H9 (cell line): ENCODE results near the gene MPZL1. TPM values are rescaled to one million over a fixed set of nuclear protein-coding genes. Genes with fewer than 3 reads are reported as not detected.
A peak's percentile ranks its signal among the peaks of the same experiment; 100 is the strongest.

ENCODE experiments used
- DNase-seq: peaks from one replicate; pipeline ENCODE4 v3.0.0-alpha.2; 2017
- H2AFZ ChIP-seq: one replicate; pipeline ENCODE4 v1.6.1; 2013; ENCODE audit warnings: mild to moderate bottlenecking, low read length, control low read depth, moderate library complexity
- H2AK5ac ChIP-seq: 2 replicates; pipeline ENCODE4 v1.6.1; 2013; ENCODE audit warnings: low read length, control low read depth, mixed read lengths; ENCODE audit not compliant: insufficient read length
- H2BK120ac ChIP-seq: one replicate; pipeline ENCODE4 v1.6.1; 2013; ENCODE audit warnings: low read depth, mild to moderate bottlenecking, low read length, control low read depth, inconsistent platforms; ENCODE audit not compliant: poor library complexity, severe bottlenecking
- H2BK12ac ChIP-seq: 2 replicates; pipeline ENCODE4 v1.6.1; 2013; ENCODE audit warnings: low read length, control low read depth, mixed read lengths, low read depth; ENCODE audit not compliant: insufficient read length
- H2BK15ac ChIP-seq: 2 replicates; pipeline ENCODE4 v1.6.1; 2013; ENCODE audit warnings: low read depth, low read length, control low read depth
- H2BK20ac ChIP-seq: one replicate; pipeline ENCODE4 v1.6.1; 2013; ENCODE audit warnings: low read depth, mild to moderate bottlenecking, low read length, control low read depth, inconsistent platforms; ENCODE audit not compliant: poor library complexity, severe bottlenecking
- H2BK5ac ChIP-seq: 2 replicates; pipeline ENCODE4 v1.6.1; 2013; ENCODE audit warnings: low read length, control low read depth, mixed read lengths; ENCODE audit not compliant: insufficient read length
- H3K14ac ChIP-seq: 2 replicates; pipeline ENCODE4 v1.6.1; 2013; ENCODE audit warnings: low read length, control low read depth; ENCODE audit not compliant: insufficient read depth
- H3K18ac ChIP-seq: 2 replicates; pipeline ENCODE4 v1.6.1; 2013; ENCODE audit warnings: low read depth, mild to moderate bottlenecking, mixed read lengths, low read length, control low read depth; ENCODE audit not compliant: insufficient read length
- H3K23ac ChIP-seq: 2 replicates; pipeline ENCODE4 v1.6.1; 2013; ENCODE audit warnings: low read length, control low read depth, mixed read lengths, low read depth; ENCODE audit not compliant: insufficient read length
- H3K23me2 ChIP-seq: 2 replicates; pipeline ENCODE4 v1.6.1; 2013; ENCODE audit warnings: low read depth, mild to moderate bottlenecking, mixed read lengths, low read length, control low read depth; ENCODE audit not compliant: insufficient read length, poor library complexity, severe bottlenecking
- H3K27ac ChIP-seq: 2 replicates; pipeline ENCODE4 v1.5.1; 2013; ENCODE audit warnings: low read length, control low read depth, mixed read lengths, low read depth; ENCODE audit not compliant: insufficient read length
- H3K27me3 ChIP-seq: 2 replicates; pipeline ENCODE4 v1.6.1; 2013; ENCODE audit warnings: low read length, control low read depth, inconsistent platforms; ENCODE audit not compliant: insufficient read depth
- H3K4ac ChIP-seq: 2 replicates; pipeline ENCODE4 v1.6.1; 2013; ENCODE audit warnings: low read depth, mild to moderate bottlenecking, control low read depth, inconsistent platforms, low read length, moderate library complexity
- H3K4me1 ChIP-seq: 2 replicates; pipeline ENCODE4 v1.6.1; 2013; ENCODE audit warnings: low read length, control low read depth, inconsistent platforms; ENCODE audit not compliant: insufficient read depth
- H3K4me2 ChIP-seq: 2 replicates; pipeline ENCODE4 v1.6.1; 2013; ENCODE audit warnings: low read length, control low read depth, mixed read lengths; ENCODE audit not compliant: insufficient read length, insufficient read depth
- H3K56ac ChIP-seq: 2 replicates; pipeline ENCODE4 v1.6.1; 2013; ENCODE audit warnings: low read depth, mild to moderate bottlenecking, mixed read lengths, low read length, control low read depth; ENCODE audit not compliant: insufficient read length
- H3K79me1 ChIP-seq: 2 replicates; pipeline ENCODE4 v1.6.1; 2013; ENCODE audit warnings: low read depth, mild to moderate bottlenecking, moderate library complexity, low read length, control low read depth, inconsistent platforms; ENCODE audit not compliant: insufficient read depth, poor library complexity, severe bottlenecking
- H3K79me2 ChIP-seq: 2 replicates; pipeline ENCODE4 v1.6.1; 2013; ENCODE audit warnings: low read length, control low read depth, inconsistent platforms; ENCODE audit not compliant: insufficient read depth
- H3K9ac ChIP-seq: 2 replicates; pipeline ENCODE4 v1.6.1; 2013; ENCODE audit warnings: low read length, control low read depth, mixed read lengths; ENCODE audit not compliant: insufficient read length; ENCODE audit errors: extremely low read depth
- H3K9me3 ChIP-seq: one replicate; pipeline ENCODE4 v1.6.1; 2013; ENCODE audit warnings: low read depth, low read length, inconsistent platforms; ENCODE audit not compliant: control insufficient read depth
- H3T11ph ChIP-seq: one replicate; pipeline ENCODE4 v1.6.1; 2013; ENCODE audit warnings: mild to moderate bottlenecking, low read length, control low read depth, inconsistent platforms
- H4K20me1 ChIP-seq: one replicate; pipeline ENCODE4 v1.6.1; 2013; ENCODE audit not compliant: control insufficient read depth, insufficient read length, insufficient read depth
- H4K5ac ChIP-seq: 2 replicates; pipeline ENCODE4 v1.6.1; 2013; ENCODE audit warnings: low read depth, mild to moderate bottlenecking, mixed read lengths, low read length, control low read depth; ENCODE audit not compliant: insufficient read length
- H4K8ac ChIP-seq: replicated peaks from 2 replicates; pipeline ENCODE4 v1.6.1; 2013; ENCODE audit warnings: low read length, control low read depth, mixed read lengths, low read depth; ENCODE audit not compliant: insufficient read length
- H4K91ac ChIP-seq: 2 replicates; pipeline ENCODE4 v1.6.1; 2013; ENCODE audit warnings: low read depth, mild to moderate bottlenecking, moderate library complexity, mixed read lengths, low read length, control low read depth; ENCODE audit not compliant: insufficient read length
- H3K27ac Mint-ChIP-seq, 3 experiments: 2 replicates in 2 of 3; 3 replicates in 1 of 3; pipeline ENCODE4 v1.8.0; 2020 to 2021; ENCODE audit warnings: mixed read lengths in 3 of 3, mild to moderate bottlenecking in 1 of 3, moderate library complexity in 1 of 3
- H3K27me3 Mint-ChIP-seq: 2 replicates; pipeline ENCODE4 v1.8.0; 2021; ENCODE audit warnings: low read depth, mild to moderate bottlenecking, moderate library complexity, mixed read lengths
- H3K36me3 Mint-ChIP-seq, 3 experiments: 2 replicates in 2 of 3; 3 replicates in 1 of 3; pipeline ENCODE4 v1.8.0; 2020 to 2021; ENCODE audit warnings: low read depth in 3 of 3, mixed read lengths in 3 of 3; ENCODE audit not compliant: insufficient read depth in 1 of 3
- H3K4me1 Mint-ChIP-seq, 2 experiments: 2 replicates each; pipeline ENCODE4 v1.8.0; 2020; ENCODE audit warnings: mixed read lengths in 2 of 2
- H3K4me3 Mint-ChIP-seq, 2 experiments: 2 replicates in 1 of 2; 3 replicates in 1 of 2; pipeline ENCODE4 v1.8.0; 2020 to 2021; ENCODE audit warnings: mild to moderate bottlenecking in 2 of 2, mixed read lengths in 2 of 2, moderate library complexity in 1 of 2
- H3K9me3 Mint-ChIP-seq, 2 experiments: 2 replicates in 1 of 2; 3 replicates in 1 of 2; pipeline ENCODE4 v1.8.0; 2020; ENCODE audit warnings: mild to moderate bottlenecking in 2 of 2, mixed read lengths in 2 of 2, moderate library complexity in 1 of 2
- WGBS: extraction: QIAGEN DNeasy Blood & Tissue Kit; methylation state at CpG from one replicate; pipeline ENCODE4 v1.1.7; 2013; ENCODE audit warnings: missing lambda C conversion rate, low lambda C conversion rate, mixed read lengths; ENCODE audit not compliant: insufficient read length; ENCODE audit errors: extremely low coverage; 5-methylcytosine and 5-hydroxymethylcytosine counted together
- total RNA-seq: library from RNA; stranded (reverse); gene quantifications from 2 replicates; pipeline ENCODE4 v1.2.1, GENCODE V29; 2021
- TF ChIP-seq, protein P1 (sequence below): fragments of 200-600 bp; sonication (generic); conservative IDR thresholded peaks from 3 replicates; pipeline ENCODE4 v1.8.0; 2021; ENCODE audit warnings: antibody characterized with exemption, mild to moderate bottlenecking

MPZL1 gene
- total RNA-seq, 1 experiment from 2014 or later, result 60.7 TPM

- Mint-ChIP-seq H3K9me3 (no peaks in the 10 kb centered on the region), H3K4me1 (peaks cover 15 to 20% of the 10 kb centered on the region in 2 experiments), H3K27ac (peak overlapping the region in 1 of 3 experiments; percentile 0; a peak in 2 of 7 replicates), H3K36me3 (peaks cover 0 to 9% (median 6%) of the 10 kb centered on the region in 3 experiments; a peak in 4 of 7 replicates), H3K27me3 (peaks cover 2% of the 10 kb centered on the region; the same call in 1 of the 2 replicates), H3K4me3 (no peak overlapping the region)
- no peak overlapping the region for H3K18ac ChIP-seq
- WGBS, result no CpG with 5 or more reads among the region's 2 CpGs
- H4K5ac ChIP-seq, result no peak overlapping the region
- H3K4ac ChIP-seq, result no peak overlapping the region
- H3K9me3 ChIP-seq, result no peaks in the 10 kb centered on the region
- no peak overlapping the region for H2BK5ac ChIP-seq
- TF ChIP-seq, protein P1, sequence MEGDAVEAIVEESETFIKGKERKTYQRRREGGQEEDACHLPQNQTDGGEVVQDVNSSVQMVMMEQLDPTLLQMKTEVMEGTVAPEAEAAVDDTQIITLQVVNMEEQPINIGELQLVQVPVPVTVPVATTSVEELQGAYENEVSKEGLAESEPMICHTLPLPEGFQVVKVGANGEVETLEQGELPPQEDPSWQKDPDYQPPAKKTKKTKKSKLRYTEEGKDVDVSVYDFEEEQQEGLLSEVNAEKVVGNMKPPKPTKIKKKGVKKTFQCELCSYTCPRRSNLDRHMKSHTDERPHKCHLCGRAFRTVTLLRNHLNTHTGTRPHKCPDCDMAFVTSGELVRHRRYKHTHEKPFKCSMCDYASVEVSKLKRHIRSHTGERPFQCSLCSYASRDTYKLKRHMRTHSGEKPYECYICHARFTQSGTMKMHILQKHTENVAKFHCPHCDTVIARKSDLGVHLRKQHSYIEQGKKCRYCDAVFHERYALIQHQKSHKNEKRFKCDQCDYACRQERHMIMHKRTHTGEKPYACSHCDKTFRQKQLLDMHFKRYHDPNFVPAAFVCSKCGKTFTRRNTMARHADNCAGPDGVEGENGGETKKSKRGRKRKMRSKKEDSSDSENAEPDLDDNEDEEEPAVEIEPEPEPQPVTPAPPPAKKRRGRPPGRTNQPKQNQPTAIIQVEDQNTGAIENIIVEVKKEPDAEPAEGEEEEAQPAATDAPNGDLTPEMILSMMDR, result no peak
- H4K8ac ChIP-seq, result no peak overlapping the region
- H3K4me2 ChIP-seq, result no peak overlapping the region
- H3K23ac ChIP-seq, result no peak overlapping the region
- no peak overlapping the region for H3K27ac ChIP-seq
- H2AK5ac ChIP-seq, result no peak overlapping the region
- no peak overlapping the region for H4K91ac ChIP-seq
- no peak overlapping the region for H2AFZ ChIP-seq
- H3K4me1 ChIP-seq, result peaks cover 5% of the 10 kb centered on the region; the same call in 1 of the 2 replicates
- no peak overlapping the region for H2BK20ac ChIP-seq
- H3K9ac ChIP-seq, result no peak overlapping the region
- no peak overlapping the region for H2BK15ac ChIP-seq
- H3K23me2 ChIP-seq, result no peaks in the 10 kb centered on the region
- H3K27me3 ChIP-seq, result no peaks in the 10 kb centered on the region
- DNase-seq, result no peak
- no peak overlapping the region for H3T11ph ChIP-seq
- peaks cover 4% of the 10 kb centered on the region for H3K79me1 ChIP-seq
- H3K14ac ChIP-seq, result no peak overlapping the region
- no peak overlapping the region for H3K56ac ChIP-seq
- H2BK120ac ChIP-seq, result no peak overlapping the region
- peaks cover 5% of the 10 kb centered on the region; the same call in 1 of the 2 replicates for H3K79me2 ChIP-seq
- H2BK12ac ChIP-seq, result no peak overlapping the region
- no peaks in the 10 kb centered on the region for H4K20me1 ChIP-seq
Observed at GRCh38 chr1:167761400-167761799, 39.6 kb downstream of the MPZL1 start.
